Retinal pigment epithelial cell (primary cell): Measurements from ENCODE around the gene TECTA.

Source experiments
- DNase-seq: peaks from one replicate; pipeline ENCODE4 v3.0.0-alpha.2; 2010; ENCODE audit warnings: low read depth
- H3K4me3 ChIP-seq: 2 replicates; pipeline ENCODE4 v1.5.1; 2011; ENCODE audit warnings: mild to moderate bottlenecking, low read length, control low read depth, moderate library complexity
- CTCF ChIP-seq: conservative IDR thresholded peaks from 2 replicates; pipeline ENCODE4 v1.5.1; 2011; ENCODE audit warnings: low read depth, low read length, control low read depth, inconsistent platforms

TECTA gene

DNA sequence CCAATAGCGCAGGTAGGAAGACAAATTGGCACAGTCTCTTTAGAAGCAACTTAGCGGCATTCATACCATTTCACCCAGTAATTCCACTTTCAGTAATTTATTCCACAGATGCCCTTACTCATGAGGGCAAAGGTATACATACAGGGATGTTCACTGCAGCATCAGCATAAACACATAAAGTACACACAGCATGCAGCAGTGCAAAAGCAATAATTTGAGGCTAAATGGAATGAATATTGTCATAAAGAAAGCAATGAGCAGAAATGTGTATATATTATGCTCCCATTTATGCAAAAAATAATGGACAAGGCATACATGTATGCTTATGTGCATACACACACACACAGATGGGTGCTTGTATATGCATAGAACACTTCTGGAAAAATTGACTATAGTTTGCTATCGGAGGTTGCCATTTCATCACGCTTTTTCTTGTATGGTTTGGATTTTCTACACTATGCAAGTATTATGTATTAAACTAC, 50.2 kb downstream of the TECTA start:
- no peak for DNase-seq
- H3K4me3 ChIP-seq = no peak overlapping the region
- no peak for TF ChIP-seq CTCF

DNA sequence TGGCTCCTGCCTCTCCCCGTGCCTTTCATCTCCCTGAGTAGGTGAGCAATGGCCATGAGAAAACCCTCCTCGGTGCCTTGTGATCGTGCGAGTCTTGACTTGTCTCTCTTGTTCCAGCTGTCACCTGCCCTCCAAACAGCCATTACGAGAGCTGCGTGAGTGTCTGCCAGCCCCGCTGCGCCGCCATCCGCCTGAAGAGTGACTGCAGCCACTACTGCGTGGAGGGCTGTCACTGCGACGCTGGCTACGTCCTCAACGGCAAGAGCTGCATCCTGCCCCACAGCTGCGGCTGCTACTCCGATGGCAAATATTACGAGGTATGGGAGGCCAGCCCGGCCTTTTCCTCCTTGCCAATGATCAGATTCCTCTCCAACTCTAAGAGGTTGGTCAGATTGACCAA, 51.7 kb downstream of the TECTA start:
- no peak for TF ChIP-seq CTCF
- no peak for DNase-seq
- no peak overlapping the region for H3K4me3 ChIP-seq

DNA sequence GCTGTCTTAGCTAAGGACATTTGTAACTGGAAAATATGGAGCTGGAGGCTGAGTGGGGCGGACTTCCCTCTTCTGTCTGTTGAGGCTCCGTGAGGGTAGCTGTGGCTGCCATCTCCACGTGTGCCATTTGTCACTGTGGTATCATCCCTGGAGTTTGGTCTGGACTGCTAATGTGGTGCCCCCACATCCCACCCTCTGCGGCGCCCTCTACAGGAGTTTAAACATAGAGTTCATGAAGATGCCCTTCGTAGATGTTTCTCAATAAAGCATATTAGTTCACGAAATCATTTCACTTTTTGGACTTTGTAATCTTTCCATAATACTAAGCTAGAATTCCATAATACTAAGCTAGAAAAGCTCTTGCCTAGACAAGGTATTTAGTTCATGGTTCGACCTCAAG, 52.4 kb downstream of the TECTA start:
- DNase-seq = no peak
- H3K4me3 ChIP-seq = no peak overlapping the region
- no peak for TF ChIP-seq CTCF

- TF ChIP-seq CTCF = no peak
- no peak overlapping the region for H3K4me3 ChIP-seq
- DNase-seq = no peak
Measured at GRCh38 chr11:121154486-121155314, 53.7 kb downstream of the TECTA start.

GRCh38 chr11:121157756-121158155, 56.7 kb downstream of the TECTA start:
- TF ChIP-seq CTCF = no peak
- no peak overlapping the region for H3K4me3 ChIP-seq
- DNase-seq = no peak

DNA sequence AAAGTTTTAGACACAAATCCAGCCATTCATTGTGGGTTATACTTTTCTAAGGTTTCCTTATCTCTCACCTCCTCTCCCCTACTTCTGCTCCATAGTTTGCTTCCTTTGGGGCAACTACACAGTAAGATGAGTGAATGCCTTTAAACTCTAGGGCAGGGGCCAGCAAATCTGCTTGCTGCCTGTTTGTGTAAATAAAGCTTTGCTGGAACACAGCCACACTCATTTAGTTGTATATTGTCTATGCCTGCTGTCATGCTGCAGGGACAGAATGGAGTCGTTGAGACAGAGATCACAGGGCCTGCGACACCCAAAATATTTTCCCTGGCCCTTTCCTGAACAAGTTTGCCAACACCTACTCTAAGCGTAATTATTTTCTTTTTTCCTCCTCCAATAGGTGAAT, 58.7 kb downstream of the TECTA start:
- DNase-seq = no peak
- TF ChIP-seq CTCF = no peak
- H3K4me3 ChIP-seq = no peak overlapping the region

GRCh38 chr11:121161349-121161917, 60.4 kb downstream of the TECTA start:
- no peak for DNase-seq
- H3K4me3 ChIP-seq = no peak overlapping the region
- no peak for TF ChIP-seq CTCF
